ENCODE measurements around the gene RAB36.

DNA sequence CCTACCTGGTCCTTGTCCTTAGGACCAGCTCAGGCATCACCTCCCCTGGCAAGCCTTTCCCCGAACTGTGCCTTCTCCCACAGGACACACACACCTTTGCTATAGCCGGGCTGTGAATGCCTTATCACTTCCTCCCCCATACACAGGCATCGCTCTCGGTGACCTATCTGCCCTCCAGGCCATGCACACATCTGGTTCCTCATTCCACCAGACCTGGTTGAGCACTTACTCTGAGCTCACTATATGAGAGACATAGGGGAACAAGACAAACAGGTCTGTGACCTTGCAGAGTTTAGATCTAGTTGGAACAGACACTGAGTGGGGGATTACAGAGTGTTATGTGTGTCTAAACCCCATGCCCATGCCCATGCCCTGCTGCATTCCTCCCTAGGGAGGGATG lies 31.9 kb downstream of the RAB36 start:
- TF ChIP-seq NFE2L1 (CRISPR knock-in tag; IDR thresholded peaks at IDR 0.05) (no peak), ATF3 (CRISPR knock-in tag; conservative IDR thresholded peaks at IDR 0.05) (no peak), JUN (CRISPR knock-in tag; IDR thresholded peaks at IDR 0.05) (no peak), RELA (CRISPR knock-in tag; IDR thresholded peaks at IDR 0.05; ENCODE audit: borderline replicate concordance) (no peak), TCF7 (CRISPR knock-in tag; IDR thresholded peaks at IDR 0.05; ENCODE audit: low read depth) (no peak), SP1 (CRISPR knock-in tag; conservative IDR thresholded peaks at IDR 0.05) (no peak), IRF1 (CRISPR knock-in tag; IDR thresholded peaks at IDR 0.05) (no peak), TEAD4 (CRISPR knock-in tag; IDR thresholded peaks at IDR 0.05) (no peak)
- TF ChIP-seq, protein P1, sequence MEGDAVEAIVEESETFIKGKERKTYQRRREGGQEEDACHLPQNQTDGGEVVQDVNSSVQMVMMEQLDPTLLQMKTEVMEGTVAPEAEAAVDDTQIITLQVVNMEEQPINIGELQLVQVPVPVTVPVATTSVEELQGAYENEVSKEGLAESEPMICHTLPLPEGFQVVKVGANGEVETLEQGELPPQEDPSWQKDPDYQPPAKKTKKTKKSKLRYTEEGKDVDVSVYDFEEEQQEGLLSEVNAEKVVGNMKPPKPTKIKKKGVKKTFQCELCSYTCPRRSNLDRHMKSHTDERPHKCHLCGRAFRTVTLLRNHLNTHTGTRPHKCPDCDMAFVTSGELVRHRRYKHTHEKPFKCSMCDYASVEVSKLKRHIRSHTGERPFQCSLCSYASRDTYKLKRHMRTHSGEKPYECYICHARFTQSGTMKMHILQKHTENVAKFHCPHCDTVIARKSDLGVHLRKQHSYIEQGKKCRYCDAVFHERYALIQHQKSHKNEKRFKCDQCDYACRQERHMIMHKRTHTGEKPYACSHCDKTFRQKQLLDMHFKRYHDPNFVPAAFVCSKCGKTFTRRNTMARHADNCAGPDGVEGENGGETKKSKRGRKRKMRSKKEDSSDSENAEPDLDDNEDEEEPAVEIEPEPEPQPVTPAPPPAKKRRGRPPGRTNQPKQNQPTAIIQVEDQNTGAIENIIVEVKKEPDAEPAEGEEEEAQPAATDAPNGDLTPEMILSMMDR (IDR thresholded peaks at IDR 0.05): no peak
- TF ChIP-seq, protein P2, sequence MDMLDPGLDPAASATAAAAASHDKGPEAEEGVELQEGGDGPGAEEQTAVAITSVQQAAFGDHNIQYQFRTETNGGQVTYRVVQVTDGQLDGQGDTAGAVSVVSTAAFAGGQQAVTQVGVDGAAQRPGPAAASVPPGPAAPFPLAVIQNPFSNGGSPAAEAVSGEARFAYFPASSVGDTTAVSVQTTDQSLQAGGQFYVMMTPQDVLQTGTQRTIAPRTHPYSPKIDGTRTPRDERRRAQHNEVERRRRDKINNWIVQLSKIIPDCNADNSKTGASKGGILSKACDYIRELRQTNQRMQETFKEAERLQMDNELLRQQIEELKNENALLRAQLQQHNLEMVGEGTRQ (CRISPR knock-in tag; IDR thresholded peaks at IDR 0.05): no peak
- TF ChIP-seq, protein P3, sequence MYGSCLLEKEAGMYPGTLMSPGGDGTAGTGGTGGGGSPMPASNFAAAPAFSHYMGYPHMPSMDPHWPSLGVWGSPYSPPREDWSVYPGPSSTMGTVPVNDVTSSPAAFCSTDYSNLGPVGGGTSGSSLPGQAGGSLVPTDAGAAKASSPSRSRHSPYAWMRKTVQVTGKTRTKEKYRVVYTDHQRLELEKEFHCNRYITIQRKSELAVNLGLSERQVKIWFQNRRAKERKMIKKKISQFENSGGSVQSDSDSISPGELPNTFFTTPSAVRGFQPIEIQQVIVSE (CRISPR knock-in tag; IDR thresholded peaks at IDR 0.05; ENCODE audit: borderline replicate concordance): no peak
- TF ChIP-seq, protein P4, sequence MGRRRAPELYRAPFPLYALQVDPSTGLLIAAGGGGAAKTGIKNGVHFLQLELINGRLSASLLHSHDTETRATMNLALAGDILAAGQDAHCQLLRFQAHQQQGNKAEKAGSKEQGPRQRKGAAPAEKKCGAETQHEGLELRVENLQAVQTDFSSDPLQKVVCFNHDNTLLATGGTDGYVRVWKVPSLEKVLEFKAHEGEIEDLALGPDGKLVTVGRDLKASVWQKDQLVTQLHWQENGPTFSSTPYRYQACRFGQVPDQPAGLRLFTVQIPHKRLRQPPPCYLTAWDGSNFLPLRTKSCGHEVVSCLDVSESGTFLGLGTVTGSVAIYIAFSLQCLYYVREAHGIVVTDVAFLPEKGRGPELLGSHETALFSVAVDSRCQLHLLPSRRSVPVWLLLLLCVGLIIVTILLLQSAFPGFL (CRISPR knock-in tag; IDR thresholded peaks at IDR 0.05; ENCODE audit: borderline replicate concordance): no peak
